Epithelial cell of prostate (primary cell): ENCODE data around the gene SLC25A6.
"Not testable (repeated sequence)": the region's sequence is repeated elsewhere in the genome, so short reads cannot be mapped to it uniquely, and the experiment has no call there.

Experiments
- DNase-seq: peaks from one replicate; pipeline ENCODE4 v3.0.0-alpha.2; 2011; ENCODE audit warnings: low read depth, low spot score
- H3K27ac ChIP-seq: fragments of 450-650 bp; 2 replicates; pipeline ENCODE4 v1.5.1; 2017; ENCODE audit warnings: mild to moderate bottlenecking

The SLC25A6 gene

DNA sequence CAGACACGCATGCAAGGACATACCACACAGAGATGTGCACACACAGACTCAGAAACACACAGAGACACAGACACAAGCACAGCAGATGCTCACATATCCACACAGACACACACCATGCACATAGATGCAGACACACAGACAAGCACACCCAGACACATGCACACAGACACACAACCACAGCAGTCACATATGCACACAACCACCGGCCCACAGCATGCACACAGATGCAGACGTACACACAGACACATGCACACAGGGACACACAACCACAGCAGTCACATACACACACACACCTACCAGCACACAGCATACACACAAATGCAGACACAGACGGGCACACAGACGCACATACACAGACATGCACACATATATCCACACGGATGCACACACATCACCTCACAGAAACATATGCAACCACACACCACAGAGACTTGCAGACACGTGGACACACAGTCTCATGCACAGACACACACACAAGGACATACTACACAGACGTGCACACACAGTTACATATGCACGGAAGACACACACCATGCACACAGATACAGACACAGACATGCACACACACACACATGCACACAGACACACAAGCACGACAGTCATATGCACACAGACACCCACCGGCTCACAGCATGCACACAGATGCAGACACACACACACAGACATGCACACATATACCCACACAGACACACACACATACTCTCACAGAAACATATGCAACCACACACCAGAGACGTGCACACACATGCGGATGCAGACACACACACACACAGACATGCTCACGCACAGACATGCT, 25.2 kb upstream of the SLC25A6 start:
- DNase-seq = no peak
- H3K27ac ChIP-seq = no peak overlapping the region

DNA sequence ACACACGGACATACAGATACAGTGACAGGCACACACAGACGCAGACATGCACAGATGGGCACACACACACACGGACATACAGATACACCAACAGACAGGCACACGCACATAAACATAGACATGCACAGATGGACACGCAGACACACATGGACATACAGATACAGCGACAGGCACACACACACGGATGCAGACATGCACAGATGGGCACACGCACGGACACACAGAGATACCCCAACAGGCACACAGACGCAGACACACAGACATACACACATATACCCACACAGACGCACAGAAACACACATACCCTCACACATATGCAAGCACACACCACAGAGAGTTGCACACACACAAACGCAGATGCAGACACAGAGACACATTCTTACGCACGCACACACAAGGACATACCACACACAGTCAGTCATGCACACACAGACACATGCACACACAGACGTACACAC, 24.4 kb upstream of the SLC25A6 start:
- H3K27ac ChIP-seq = no peak overlapping the region
- no peak for DNase-seq

DNA sequence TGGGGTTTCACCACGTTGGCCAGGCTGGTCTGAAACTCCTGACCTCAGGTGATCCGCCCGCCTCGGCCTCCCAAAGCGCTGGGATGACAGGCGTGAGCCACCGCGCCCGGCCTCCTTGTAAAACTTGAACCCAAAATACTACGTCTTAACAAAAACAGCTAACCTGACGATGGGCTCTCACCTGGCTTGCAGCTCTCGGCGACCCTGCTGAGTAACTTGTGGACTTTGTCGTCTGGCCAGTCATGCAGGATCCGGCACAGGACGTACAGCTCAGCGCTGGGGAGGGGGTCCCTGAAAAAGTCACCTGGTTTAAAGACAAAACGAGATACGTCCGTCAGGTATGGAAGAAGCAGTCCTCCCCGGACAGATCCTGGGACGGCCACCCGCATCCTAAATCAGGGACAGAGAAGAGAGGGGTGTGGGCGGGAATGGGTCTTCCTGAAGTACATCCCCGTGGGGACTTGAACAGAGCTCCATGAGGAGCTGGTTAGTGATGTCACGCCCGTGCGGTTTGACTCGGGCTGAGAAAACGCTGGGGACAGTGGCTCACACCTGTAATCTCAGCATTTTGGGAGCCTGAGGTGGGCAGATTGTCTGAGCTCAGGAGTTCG, 20.7 kb upstream of the SLC25A6 start:
- no peak for DNase-seq
- H3K27ac ChIP-seq = no peak overlapping the region

DNA sequence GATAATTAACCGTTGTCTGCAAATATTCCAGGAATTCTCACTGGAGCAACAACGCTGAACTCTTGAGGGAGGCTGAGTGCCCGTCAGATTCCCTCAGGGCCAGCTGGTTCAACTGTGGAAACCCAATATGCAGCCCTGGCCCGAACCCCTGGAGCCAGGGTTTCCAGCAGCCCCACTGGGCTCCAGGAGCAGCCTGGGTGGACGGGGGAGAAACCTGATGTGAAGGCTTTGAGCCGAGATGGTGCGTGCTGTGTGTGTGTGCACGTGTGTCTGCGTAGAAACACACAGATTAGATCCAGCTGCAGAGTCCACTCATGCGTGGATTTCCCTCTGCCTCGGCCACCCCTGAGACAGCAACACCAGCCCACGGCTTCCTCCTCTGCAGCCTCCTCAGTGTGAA, 19.4 kb upstream of the SLC25A6 start:
- DNase-seq = no peak
- no peak overlapping the region for H3K27ac ChIP-seq

DNA sequence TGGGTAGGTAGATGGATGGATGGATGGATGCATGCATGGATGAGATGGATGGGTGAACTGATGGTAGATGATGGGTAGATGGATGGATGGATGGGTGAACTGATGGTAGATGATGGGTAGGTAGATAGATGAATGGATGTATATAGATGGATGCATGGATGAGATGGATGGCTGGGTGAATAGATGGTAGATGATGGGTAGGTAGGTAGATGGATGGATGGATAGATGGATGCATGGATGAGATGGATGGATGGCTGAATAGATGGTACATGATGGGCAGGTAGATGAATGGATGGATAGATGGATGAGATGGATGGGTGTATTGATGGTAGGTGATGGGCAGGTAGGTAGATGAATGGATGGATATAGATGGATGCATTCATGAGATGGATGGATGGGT, 15.1 kb upstream of the SLC25A6 start:
- no peak overlapping the region for H3K27ac ChIP-seq
- DNase-seq = no peak

DNA sequence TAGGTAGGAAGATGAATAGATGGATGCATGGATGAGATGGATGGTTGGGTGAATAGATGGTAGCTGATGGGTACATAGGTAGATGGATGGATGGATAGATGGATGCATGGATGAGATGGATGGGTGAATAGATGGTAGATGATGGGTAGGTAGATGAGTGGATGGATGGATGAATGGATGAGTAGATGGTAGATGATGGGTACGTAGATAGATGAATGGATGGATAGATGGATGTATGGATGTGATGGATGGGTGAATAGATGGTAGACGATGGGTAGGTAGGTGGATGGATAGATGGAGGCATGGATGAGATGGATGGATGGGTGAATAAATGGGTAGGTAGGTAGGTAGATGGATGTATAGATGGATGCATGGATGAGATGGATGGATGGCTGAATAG, 13.9 kb upstream of the SLC25A6 start:
- not testable (repeated sequence) for DNase-seq, H3K27ac ChIP-seq

DNA sequence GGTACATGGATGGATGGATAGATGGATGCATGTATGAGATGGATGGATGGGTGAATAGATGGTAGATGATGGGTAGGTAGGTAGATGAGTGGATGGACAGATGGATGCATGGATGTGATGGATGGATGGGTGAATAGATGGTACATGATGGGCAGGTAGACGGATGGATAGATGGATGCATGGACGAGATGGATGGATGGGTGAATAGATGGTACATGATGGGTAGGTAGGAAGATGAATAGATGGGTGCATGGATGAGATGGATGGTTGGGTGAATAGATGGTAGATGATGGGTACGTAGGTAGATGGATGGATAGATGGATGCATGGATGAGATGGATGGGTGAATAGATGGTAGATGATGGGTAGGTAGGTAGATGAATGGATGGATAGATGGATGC, 12.0 kb upstream of the SLC25A6 start:
- not testable (repeated sequence) for H3K27ac ChIP-seq, DNase-seq

DNA sequence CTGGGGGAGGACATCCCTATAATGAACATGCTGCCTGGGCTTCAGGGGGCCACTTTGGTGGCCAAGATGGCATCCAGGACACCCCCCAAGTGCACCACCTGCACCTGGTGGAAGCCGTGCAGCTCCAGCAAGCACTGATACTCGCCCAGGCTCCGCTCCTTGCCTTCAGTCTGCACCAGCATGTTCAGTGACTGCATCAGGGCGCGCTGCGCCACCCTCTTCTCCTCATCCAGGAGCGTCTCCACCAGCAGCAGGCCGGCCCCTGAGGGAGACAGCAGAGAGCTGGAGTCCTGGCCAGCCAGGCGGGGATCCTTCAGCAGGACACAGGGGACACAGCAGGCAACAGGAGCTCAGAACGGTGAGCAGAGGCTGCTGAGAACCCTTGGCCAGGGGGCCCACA, 11.3 kb upstream of the SLC25A6 start:
- no peak for DNase-seq
- H3K27ac ChIP-seq = no peak overlapping the region

DNA sequence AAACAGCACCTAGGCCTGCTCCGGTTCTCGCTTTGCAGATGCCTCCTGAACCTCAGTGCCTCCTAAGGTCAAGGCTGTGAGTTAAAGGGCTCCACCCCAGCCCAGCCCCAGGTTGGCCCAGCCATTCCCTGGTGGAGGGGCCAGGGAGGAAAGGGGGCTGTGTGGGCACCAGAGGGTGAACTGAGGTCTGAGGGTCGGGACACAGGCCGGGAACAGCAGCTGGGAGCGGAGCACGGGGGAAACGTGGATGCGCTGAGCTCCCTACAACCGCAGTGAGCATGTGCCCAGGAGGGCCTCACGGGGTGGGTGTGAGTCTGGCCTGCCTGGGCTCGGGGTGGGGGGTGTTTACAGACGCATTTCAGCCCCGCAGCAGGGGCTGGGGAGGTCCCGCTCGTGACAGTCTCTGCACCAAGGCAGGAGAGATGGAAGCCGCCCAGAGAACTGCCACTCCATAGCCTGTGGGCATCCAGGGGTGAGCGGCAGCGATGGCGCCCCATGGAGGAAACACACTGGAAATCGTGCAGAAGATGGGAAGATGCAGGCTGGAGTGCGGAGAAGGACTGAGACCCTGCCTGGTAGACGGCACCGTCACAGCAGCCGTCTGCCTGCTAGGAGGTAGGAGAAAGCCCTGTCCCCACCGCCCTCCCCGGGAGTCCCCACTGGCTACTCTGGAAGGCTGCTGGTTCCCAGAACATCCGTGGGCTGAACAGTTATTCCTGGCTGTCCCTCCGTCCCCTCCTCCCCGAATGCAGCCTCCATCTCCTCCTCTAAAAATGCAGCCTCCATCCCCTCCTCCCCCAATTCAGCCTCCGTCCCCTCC, 9.9 kb upstream of the SLC25A6 start:
- no peak overlapping the region for H3K27ac ChIP-seq
- DNase-seq = no peak

DNA sequence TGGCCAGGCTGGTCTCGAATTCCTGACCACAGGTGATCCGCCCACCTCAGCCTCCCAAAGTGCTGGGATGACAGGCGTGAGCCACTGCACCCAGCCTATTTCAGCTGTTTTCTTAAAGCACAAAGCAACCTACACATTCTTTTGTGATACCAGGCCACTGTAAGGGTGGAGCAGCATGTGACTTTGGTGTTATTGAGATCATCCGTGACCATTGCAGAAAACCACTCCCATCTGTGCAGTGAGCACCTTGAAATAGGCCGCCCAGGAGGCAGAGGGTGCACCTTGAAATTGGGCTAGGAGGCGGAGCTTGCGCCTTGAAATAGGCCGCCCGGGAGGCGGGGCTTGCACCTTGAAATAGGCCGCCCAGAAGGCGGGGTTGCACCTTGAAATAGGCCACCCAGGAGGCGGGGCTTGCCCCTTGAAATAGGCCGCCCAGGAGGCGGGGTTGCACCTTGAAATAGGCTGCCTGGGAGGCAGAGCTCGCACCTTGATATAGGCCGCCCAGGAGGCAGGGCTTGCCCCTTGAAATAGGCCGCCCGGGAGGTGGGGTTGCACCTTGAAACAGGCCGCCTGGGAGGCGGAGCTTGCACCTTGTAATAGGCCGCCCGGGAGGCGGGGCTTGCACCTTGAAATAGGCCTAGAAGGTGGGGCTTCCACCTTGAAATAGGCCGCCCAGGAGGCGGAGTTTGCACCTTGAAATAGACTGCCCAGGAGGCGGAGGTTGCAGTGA, 9.0 kb upstream of the SLC25A6 start:
- DNase-seq = no peak
- H3K27ac ChIP-seq = no peak overlapping the region

DNA sequence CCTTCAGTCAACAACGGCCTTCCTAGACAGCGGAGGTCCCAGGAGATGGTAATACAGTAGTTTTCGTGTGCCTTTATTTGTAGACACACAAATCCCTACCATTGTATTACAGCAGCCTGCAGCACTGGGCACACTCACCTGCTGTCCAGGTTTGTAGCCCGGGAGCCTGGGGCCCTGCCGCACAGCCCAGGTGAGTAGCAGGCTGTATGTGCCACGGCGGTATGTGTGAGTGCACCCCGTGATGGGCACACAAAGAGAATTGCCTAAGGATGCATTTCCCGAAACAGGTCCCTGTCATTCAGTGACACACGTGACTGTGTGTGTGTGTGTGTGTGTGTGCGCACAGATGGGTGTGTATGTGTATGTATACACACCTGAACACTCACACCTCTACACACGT, 8.1 kb upstream of the SLC25A6 start:
- no peak for DNase-seq
- H3K27ac ChIP-seq = no peak overlapping the region

DNA sequence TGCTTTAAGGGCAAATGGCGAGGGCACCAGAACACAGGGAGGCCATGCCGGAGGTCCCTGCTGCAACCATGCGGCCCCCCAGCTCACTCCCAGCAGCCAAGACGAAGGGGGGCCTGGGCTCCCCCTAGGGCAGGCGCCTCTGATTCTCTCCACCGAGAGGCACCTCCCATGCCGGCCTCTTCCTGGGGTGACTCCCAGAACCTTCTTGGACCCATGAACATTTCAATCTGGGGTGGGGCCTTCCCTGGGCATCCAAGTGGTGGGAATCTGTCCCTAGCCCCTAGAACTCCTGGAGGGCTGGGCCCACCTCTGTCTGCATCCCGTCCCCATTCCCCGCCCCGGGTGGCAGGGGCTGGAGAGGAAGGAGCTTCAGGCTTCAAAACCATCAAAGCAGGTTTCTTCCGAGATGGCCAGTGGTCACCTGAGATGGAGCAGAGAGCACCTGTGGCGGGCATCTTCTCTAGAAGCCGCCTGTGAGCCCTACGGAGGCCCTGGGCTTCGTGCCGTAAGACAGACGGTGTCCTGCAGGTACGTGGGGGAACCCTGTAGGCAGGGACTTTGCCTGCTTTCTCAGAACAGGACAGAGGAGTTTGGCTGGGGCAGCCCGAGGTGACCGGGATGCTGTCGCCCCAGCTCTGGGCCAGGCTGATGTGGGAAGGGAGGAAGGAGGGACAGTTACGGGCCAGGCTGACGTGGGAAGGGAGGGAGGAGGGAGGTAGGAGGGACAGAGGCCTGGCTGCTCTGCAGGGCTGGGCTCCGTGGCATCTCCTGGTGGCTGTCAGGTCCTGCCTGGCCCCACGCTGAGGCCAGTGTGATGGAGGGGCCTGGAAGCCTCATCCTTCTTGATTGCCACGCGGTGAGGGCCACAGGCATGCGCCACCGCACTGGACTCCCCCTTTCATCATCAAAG, 6.8 kb upstream of the SLC25A6 start:
- no peak for DNase-seq
- no peak overlapping the region for H3K27ac ChIP-seq

DNA sequence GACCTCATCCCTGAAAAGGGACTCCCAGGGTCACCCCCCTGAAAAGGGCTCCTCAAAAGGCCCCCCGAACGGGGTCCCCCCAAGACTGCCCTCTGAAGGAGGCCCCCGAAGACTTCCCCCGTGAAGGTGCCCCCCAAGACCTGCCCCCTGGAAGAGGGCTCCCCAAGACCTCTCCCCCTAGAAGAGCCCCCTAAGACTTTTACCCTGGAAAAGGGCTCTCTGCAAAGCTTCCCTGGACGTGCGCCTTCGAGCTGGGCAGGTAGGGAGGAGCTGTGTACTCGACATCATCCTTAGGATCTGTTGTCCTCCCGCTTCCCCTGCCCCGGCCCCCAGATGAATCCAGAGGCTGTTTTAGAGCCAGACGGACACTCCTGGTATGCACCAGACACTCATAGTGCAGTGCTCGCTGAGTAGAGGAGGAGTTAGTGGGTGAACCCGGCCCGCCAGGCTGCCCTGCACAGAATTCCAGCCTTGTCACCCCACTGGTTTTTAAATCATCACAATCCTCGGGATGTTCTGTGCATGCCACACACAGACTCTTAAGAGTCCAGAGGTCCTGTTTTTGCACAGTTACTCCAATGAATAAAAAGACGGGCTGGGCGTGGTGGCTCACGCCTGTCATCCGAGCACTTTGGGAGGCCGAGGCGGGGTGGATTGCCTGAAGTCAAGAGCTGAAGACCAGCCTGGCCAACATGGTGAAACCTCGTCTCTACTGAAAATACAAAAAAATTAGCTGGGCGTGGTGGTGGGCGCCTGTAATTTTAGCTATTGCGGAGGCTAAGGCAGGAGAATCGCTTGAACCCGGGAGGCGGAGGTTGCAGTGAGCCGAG, 5.7 kb upstream of the SLC25A6 start:
- no peak overlapping the region for H3K27ac ChIP-seq
- DNase-seq = no peak

DNA sequence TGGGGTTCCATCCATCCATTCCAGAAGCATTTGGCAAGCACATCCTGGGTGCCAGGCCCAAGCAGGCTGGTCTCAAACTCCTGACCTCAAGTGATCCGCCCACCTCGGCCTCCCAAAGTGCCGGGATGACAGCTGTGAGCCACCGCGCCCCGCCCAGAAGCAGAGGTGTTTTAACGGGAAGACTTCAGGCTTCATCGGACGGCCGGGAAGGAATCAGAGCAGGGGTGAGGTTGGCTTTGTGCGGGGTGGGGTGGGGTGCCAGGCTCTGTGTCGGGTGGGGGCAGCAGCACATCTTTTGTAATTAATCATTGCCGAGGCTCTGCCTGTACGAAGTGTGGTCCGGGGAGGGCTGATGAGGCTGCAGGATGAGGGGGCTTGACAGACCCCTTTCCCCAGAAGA, 5.1 kb upstream of the SLC25A6 start:
- no peak for DNase-seq
- no peak overlapping the region for H3K27ac ChIP-seq

DNA sequence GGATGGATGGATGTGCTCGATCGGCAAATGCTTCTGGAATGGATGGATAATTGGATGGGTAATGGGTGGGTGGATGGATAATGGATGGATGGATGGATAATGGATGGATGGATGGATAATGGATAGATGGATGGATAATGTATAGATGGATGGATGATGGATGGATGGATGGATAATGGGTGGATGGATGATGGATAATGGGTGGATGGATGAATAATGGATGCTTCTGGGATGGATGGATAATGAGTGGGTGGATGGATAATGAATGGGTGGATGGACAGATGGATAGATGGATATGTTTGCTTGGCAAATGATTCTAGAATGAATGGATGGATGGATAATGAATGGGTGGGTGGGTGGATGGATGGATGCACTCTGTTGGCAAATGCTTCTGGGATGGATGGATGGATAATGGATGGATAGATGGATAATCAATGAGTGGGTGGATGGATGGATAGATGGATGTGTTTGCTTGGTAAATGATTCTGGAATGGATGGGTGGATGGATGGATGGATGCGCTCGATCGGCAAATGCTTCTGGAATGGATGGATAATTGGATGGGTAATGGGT, 3.8 kb upstream of the SLC25A6 start:
- H3K27ac ChIP-seq = no peak overlapping the region
- no peak for DNase-seq

DNA sequence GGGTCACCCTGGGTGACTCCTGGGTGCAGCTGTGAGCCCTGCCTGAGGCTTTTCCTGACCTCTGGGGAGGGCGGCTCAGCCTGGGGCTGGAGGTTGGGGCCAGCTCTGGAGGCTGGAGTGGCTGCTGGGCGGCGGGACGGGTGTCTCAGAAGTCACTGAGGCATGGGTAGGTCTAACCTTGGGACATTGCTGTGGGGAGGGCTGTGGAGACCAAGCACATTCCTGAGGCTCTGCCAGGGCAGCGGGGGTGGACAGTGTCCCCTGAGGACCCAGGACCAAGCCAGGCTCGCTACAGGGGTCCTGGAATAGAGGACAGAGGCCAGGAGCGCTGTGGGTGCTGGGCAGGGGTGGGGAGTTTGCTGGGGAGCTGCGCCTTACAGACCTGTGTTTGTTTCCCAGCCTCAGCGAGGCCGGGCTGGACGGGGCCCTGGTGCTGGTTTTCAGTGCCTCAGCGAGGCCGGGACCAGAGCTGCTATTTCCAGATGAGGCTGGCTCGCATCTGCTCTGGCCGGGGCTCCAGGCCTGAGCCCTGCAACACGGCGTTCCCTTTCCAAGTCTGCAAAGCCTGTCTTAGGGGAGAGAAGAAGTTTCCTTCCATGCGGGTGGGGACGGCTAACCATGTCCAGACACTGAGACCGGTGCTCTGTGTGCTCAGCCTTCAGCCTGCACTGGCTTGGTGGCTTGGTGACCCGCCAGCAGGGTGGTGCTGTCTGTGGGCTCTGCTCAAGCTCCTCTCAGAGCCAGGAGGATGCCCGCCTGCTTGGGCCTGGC, 3.0 kb upstream of the SLC25A6 start:
- no peak for DNase-seq
- no peak overlapping the region for H3K27ac ChIP-seq

DNA sequence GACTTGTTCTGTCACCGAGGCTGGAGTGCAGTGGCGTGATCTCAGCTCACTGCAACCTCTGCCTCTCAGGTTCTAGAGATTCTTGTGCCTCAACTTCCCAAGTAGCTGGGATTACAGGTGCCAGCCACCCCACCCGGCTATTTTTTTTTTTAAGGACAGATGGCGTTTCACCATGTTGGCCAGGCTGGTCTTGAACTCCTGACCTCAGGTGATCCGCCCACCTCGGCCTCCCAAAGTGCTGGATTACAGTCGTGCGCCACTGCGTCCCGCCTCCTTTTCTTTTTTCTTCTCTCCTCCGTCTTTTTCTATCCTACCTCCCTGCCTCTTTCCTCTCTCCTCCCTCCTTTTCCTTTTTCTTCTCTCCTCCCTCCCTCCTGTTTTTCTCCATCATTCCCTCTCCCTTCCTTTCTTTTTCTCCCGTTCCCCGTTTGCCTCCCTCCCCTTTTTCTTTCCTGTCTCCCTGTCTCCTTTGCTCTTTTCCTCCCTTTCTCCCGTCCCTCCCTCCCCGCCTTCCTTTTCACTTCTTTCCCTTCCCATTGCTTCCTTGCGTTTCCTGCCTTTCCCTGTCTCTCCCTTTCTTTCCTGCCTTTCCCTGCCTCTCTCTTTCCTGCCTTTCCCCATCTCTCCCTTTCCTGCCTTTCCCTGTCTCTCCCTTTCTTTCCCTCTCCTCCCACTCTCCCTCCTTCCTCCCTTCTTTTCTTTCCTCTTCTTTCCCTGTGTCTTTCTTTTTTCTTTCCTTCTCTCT, 2.1 kb upstream of the SLC25A6 start:
- H3K27ac ChIP-seq = no peak overlapping the region
- DNase-seq = no peak
